Omental fat pad (tissue), 4 donors: ENCODE results near the gene GINS3. TPM values are rescaled to one million over a fixed set of nuclear protein-coding genes. Genes with fewer than 3 reads are reported as not detected.

Source experiments
- ATAC-seq: fragments of 150-250 bp; one replicate; pipeline ENCODE4 v1.9.1; 2016; ENCODE audit warnings: mild to moderate bottlenecking, moderate library complexity; ENCODE audit not compliant: low FRiP score
- DNase-seq: peaks from one replicate; pipeline ENCODE4 v3.0.0-alpha.2; 2019; ENCODE audit warnings: low spot score
- small RNA-seq: library from RNA; depleted of rRNA; stranded (forward); fragments of <200 nt; gene quantifications from one replicate; pipeline ENCODE3, GENCODE V24; 2016
- total RNA-seq, 4 donors: library from RNA; depleted of rRNA; stranded (reverse); fragments of >200 nt; gene quantifications; one replicate each; pipeline ENCODE4 v1.1.0, GENCODE V29; 2016
- TF ChIP-seq, protein P1 (sequence below), 3 donors: fragments of 450-650 bp; IDR thresholded peaks; one replicate each; pipeline ENCODE4 v1.5.1; 2016 to 2017; ENCODE audit warnings: antibody characterized with exemption in 3 of 3, mild to moderate bottlenecking in 3 of 3, moderate library complexity in 2 of 3

The GINS3 gene
- total RNA-seq, 4 donors from 2014 or later = 5.3 to 7.4 (median 6.5) TPM

DNA sequence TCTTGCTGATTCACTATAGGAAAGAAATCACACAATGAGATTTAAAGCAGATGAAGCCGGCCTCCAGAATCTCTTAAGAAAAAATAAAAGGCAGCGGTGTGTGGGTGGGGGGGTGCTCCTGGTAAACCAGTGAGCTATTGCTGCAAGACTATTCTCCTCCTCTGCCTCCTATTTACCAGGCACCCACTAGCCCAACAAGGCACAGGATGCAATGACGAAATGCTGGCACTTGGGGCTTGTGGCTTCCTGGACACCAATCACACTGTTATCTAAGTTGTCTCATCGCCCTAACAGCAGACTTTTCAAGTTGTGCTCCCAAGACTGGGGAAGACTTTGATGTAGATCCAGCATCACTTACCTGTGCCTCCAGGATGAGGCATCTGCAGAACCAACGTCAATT is 57.5 kb downstream of the GINS3 start:
- TF ChIP-seq, protein P1, sequence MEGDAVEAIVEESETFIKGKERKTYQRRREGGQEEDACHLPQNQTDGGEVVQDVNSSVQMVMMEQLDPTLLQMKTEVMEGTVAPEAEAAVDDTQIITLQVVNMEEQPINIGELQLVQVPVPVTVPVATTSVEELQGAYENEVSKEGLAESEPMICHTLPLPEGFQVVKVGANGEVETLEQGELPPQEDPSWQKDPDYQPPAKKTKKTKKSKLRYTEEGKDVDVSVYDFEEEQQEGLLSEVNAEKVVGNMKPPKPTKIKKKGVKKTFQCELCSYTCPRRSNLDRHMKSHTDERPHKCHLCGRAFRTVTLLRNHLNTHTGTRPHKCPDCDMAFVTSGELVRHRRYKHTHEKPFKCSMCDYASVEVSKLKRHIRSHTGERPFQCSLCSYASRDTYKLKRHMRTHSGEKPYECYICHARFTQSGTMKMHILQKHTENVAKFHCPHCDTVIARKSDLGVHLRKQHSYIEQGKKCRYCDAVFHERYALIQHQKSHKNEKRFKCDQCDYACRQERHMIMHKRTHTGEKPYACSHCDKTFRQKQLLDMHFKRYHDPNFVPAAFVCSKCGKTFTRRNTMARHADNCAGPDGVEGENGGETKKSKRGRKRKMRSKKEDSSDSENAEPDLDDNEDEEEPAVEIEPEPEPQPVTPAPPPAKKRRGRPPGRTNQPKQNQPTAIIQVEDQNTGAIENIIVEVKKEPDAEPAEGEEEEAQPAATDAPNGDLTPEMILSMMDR (IDR thresholded peaks at IDR 0.05) = no peak
- ATAC-seq = no peak
- no peak for DNase-seq

DNA sequence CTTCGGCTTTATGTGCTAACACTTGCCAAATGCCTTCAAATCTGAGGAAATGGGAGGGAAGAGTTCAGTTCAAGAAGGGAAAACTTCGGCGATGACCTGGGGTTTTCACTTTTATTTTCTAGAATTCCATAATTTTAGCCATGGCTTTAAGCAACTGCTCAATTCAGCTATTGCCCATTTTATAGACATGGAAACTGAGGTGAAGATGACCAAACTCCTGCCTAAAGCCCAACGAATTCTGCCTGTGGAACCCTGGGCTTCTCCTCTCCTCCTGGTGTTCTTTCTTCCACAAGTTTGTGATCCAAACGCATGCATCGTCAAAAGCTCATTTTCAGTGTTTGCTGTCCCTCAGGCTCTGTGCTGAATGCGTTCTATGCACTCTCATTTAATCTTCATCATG is 58.3 kb downstream of the GINS3 start:
- DNase-seq (no peak), ATAC-seq (no peak)
- TF ChIP-seq, protein P1 (IDR thresholded peaks at IDR 0.05) = no peak

DNA sequence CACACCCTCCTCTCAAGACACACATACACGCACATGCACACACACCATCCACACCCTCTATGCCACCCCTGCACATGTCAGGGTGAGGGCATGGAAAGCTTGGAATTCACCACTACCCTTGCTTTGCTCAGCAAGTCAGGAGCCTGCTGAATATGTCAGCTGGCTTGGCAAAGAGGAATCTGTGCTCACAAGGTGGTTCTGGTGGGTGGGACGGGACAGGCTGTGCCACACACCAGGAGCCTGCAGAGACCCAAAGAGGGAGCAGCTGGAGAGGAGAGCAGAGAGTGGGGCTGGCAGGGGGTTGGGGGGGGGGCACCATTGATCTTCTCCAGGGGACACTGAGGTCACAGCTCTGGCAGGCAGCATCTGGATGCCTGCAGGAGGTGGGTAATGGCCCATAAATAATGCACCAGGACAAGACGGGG is 59.0 kb downstream of the GINS3 start:
- DNase-seq (no peak), ATAC-seq (peak; percentile 14)
- TF ChIP-seq, protein P1 (IDR thresholded peaks at IDR 0.05) = no peak

DNA sequence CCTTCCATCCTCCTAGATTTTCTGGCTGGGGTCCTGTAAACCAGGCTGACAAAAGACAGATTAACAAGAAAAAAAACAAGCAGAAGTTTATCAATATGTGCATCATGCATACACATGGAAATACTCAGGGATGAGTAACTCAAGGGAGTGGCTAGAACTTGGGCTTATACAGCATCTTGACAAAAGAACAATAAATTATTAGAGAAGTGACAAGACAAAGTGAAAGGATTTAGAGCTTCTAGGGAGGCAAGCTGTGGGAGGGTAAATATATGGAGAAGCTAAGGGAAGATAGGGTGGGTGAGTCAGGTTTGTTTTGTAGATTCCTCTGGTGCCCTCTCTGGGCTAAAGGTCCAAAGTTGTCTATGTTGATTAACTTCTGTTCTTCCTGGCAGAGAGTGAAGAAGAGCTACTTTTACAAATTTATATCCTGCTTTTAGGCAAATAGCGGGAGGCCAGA is 59.7 kb downstream of the GINS3 start:
- TF ChIP-seq, protein P1 (IDR thresholded peaks at IDR 0.05) = no peak
- ATAC-seq (peak; percentile 93), DNase-seq (no peak)

DNA sequence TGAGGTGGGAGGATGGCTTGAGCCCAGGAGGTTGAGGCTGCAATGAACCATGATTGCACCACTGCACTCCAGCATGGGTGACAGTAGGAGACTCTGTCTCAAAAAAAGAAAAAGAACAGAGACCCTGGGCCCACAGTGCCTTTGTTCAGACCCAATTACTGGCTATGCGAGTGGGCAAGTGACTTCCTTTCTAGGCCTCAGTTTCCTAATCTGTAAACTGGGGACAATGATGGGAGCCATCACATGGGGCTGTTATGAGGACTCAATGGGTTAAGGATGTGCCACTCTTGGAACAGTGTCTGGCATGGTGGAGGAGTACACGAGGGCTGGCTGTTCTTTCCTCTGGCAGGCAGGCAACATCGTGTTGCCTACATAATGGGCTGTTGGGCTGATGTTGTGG is 60.4 kb downstream of the GINS3 start:
- DNase-seq (no peak), ATAC-seq (no peak)
- TF ChIP-seq, protein P1 (IDR thresholded peaks at IDR 0.05) = no peak

DNA sequence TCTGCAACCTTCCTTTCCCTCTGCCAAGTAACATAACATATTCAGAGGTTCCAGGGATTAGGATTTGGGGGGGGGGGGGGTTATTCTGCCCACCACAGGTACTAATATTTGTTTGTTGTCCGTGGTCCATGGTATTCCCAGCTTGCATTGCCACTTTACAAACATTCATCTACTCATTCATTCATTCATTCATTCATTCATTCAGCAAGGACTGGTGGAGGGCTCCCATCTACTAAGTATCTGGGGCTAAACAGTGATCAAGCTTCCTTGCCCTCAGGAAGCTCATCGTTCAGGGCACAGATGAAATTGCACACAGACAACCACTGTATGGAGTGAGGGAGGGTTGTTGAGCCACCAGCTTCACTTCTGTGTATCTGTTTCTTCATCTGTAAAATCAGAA is 61.9 kb downstream of the GINS3 start:
- no peak for ATAC-seq
- TF ChIP-seq, protein P1 (IDR thresholded peaks at IDR 0.05) = no peak

DNA sequence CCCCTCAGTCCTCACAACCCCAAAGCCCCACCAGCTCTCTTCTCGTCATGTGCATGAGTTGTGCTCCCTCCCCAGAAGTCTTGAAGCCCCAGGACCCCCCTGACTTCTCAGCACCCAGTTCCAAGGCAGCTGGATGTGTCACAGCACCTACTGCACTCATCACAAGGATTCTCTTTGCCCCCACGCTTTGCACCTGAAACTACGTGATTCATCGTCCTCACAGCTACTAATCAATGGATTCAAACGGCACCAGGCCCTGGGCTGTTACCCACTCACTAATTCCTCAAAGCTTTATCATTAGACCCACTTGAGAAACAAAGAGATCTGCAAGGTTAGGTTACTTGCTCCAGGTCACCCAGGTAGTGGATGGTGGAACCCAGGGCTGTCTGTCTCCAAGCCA is 62.6 kb downstream of the GINS3 start:
- DNase-seq (no peak), ATAC-seq (no peak)
- TF ChIP-seq, protein P1 (IDR thresholded peaks at IDR 0.05) = no peak

More for the DNA sequence above, 61.9 kb downstream of the GINS3 start:
- no peak for DNase-seq

Small RNA genes within 50 kb of the gene (small RNA-seq; reads per million reads assigned to genes)
- gene RNU6-1110P = not detected
- gene RNU6-269P = not detected

Other genes starting within 250 kb of the GINS3 start
- 10 to 100 TPM; 34.4 to 48.8 (median 37.8) TPM for gene CSNK2A2, start 194.4 kb upstream of the GINS3 start, total RNA-seq
- gene PRSS54, start 97.4 kb upstream of the GINS3 start, total RNA-seq = not detected
- gene NDRG4, start 107.7 kb downstream of the GINS3 start, total RNA-seq = 10 to 100 TPM in 3 of 4 donors, 1 to 10 TPM in 1; 9.5 to 47.0 (median 21.3) TPM
- gene SETD6, start 123.0 kb downstream of the GINS3 start, total RNA-seq = 10 to 100 TPM; 16.0 to 37.2 (median 19.0) TPM
- 100 to 1,000 TPM in 2 of 4 donors, 10 to 100 TPM in 2; 85.4 to 132 (median 103) TPM for gene CNOT1, start 237.4 kb downstream of the GINS3 start, total RNA-seq